ENCODE results near the gene ZNF90. TPM values are rescaled to one million over a fixed set of nuclear protein-coding genes. Genes with fewer than 3 reads are reported as not detected.
"Not testable (repeated sequence)": the region's sequence is repeated elsewhere in the genome, so short reads cannot be mapped to it uniquely, and the experiment has no call there.

The ZNF90 gene
- total RNA-seq, 1 experiment from 2014 or later: 112 TPM

GRCh38 chr19:20124879-20125278, 47.1 kb downstream of the ZNF90 start:
- no peaks in the 10 kb centered on the region for H3K4me1 Mint-ChIP-seq
- ChIA-PET POLR2A (interaction anchor here (0.8 to 1.7 kb wide), 6 partner anchors 9 to 127 kb away, joined by 3 to 5 read pairs (median 4); partner anchors contain the start of gene ZNF486), CTCF (interaction anchor here (1.6 kb wide), 1 partner anchor 127 kb away, joined by 8 read pairs; no protein-coding TSS in a partner anchor)
- no peak for DNase-seq (ENCODE audit: low spot score)
- H3K27ac Mint-ChIP-seq: no peak overlapping the region
- no peak for ATAC-seq
- H3K9me3 Mint-ChIP-seq: peaks cover 22% of the 10 kb centered on the region
- peaks cover 79% of the 10 kb centered on the region for H3K36me3 Mint-ChIP-seq
- no peak overlapping the region for H3K4me3 Mint-ChIP-seq
- H3K27me3 Mint-ChIP-seq (ENCODE audit: low read depth): no peaks in the 10 kb centered on the region
- TF ChIP-seq ERG (CRISPR knock-in tag; IDR thresholded peaks at IDR 0.05) (no peak), ATF1 (CRISPR knock-in tag; IDR thresholded peaks at IDR 0.05) (no peak)

GRCh38 chr19:20132933-20133332, 55.1 kb downstream of the ZNF90 start:
- peak; percentile 65 for ATAC-seq
- H3K4me3 Mint-ChIP-seq: not testable (repeated sequence)

GRCh38 chr19:20137714-20138113, 59.9 kb downstream of the ZNF90 start:
- Mint-ChIP-seq H3K4me1 (peaks cover 24% of the 10 kb centered on the region), H3K36me3 (peaks cover 19% of the 10 kb centered on the region), H3K9me3 (peaks cover 24% of the 10 kb centered on the region)
- H3K27me3 Mint-ChIP-seq (ENCODE audit: low read depth); H3K4me3 Mint-ChIP-seq; DNase-seq (ENCODE audit: low spot score); POLR2A ChIA-PET; ATAC-seq; H3K27ac Mint-ChIP-seq; CTCF ChIA-PET: not testable (repeated sequence)

More at GRCh38 chr19:20132933-20133332, 55.1 kb downstream of the ZNF90 start:
- Mint-ChIP-seq H3K9me3 (peaks cover 21% of the 10 kb centered on the region), H3K36me3 (peaks cover 24% of the 10 kb centered on the region), H3K4me1 (peaks cover 35% of the 10 kb centered on the region), H3K27ac (peak overlapping the region; percentile 68; the same call in 1 of the 2 replicates)
- not testable (repeated sequence) for DNase-seq (ENCODE audit: low spot score); H3K27me3 Mint-ChIP-seq (ENCODE audit: low read depth)
- ChIA-PET POLR2A (interaction anchor here (0.7 to 1.7 kb wide), 3 partner anchors 8 to 136 kb away, joined by 3 to 7 read pairs (median 4); partner anchors contain the start of gene ZNF486), CTCF (interaction anchor here (2.8 kb wide), 1 partner anchor 135 kb away, joined by 15 read pairs; no protein-coding TSS in a partner anchor)

GRCh38 chr19:20151617-20152145, 73.9 kb downstream of the ZNF90 start:
- DNase-seq (ENCODE audit: low spot score) (no peak), ATAC-seq (peak; percentile 82)
- POLR2A ChIA-PET: interaction anchor here (1.5 kb wide), 1 partner anchor 15 kb away, joined by 5 read pairs; the partner anchor contains the start of gene ZNF486
- Mint-ChIP-seq H3K9me3 (peaks cover 5% of the 10 kb centered on the region), H3K4me3 (no peak overlapping the region; the same call in 1 of the 2 replicates), H3K27me3 (ENCODE audit: low read depth) (peaks cover 6% of the 10 kb centered on the region; the same call in 1 of the 2 replicates), H3K4me1 (peaks cover 22% of the 10 kb centered on the region), H3K27ac (peak overlapping the region; percentile 51), H3K36me3 (peaks cover 16% of the 10 kb centered on the region)
- CTCF ChIA-PET: interaction anchor here (1.0 kb wide), 1 partner anchor 154 kb away, joined by 6 read pairs; no protein-coding TSS in a partner anchor
- no peak for TF ChIP-seq OVOL2 (CRISPR knock-in tag; IDR thresholded peaks at IDR 0.05; ENCODE audit: borderline replicate concordance)
- TF ChIP-seq ZNF317 (CRISPR knock-in tag; IDR thresholded peaks at IDR 0.05; ENCODE audit: borderline replicate concordance, low read depth): no peak
- no peak for TF ChIP-seq FOXP4 (CRISPR knock-in tag; IDR thresholded peaks at IDR 0.05)
- no peak for TF ChIP-seq ELF4 (CRISPR knock-in tag; IDR thresholded peaks at IDR 0.05; ENCODE audit: low read depth)
- TF ChIP-seq GABPB1 (CRISPR knock-in tag; IDR thresholded peaks at IDR 0.05): no peak
- TF ChIP-seq ZNF232 (CRISPR knock-in tag; IDR thresholded peaks at IDR 0.05): no peak
- no peak for TF ChIP-seq ETV6 (CRISPR knock-in tag; IDR thresholded peaks at IDR 0.05)
- no peak for TF ChIP-seq CREM (CRISPR knock-in tag; IDR thresholded peaks at IDR 0.05)
- no peak for TF ChIP-seq ZNF416 (CRISPR knock-in tag; IDR thresholded peaks at IDR 0.05)
- no peak for TF ChIP-seq ATF1 (CRISPR knock-in tag; IDR thresholded peaks at IDR 0.05)
- no peak for TF ChIP-seq ZBTB21 (CRISPR knock-in tag; IDR thresholded peaks at IDR 0.05; ENCODE audit: borderline replicate concordance)
- TF ChIP-seq ZMAT4 (CRISPR knock-in tag; IDR thresholded peaks at IDR 0.05): no peak
- TF ChIP-seq ZNF121 (CRISPR knock-in tag; IDR thresholded peaks at IDR 0.05): no peak
- no peak for TF ChIP-seq TEAD1 (CRISPR knock-in tag; IDR thresholded peaks at IDR 0.05)
- TF ChIP-seq ZNF532 (CRISPR knock-in tag; IDR thresholded peaks at IDR 0.05; ENCODE audit: borderline replicate concordance): no peak
- TF ChIP-seq ZNF396 (CRISPR knock-in tag; IDR thresholded peaks at IDR 0.05; ENCODE audit: borderline replicate concordance): no peak
- TF ChIP-seq ZNF425 (CRISPR knock-in tag; conservative IDR thresholded peaks at IDR 0.05): no peak
